Kidney (tissue), 11 donors: ENCODE measurements around the gene GPR78. TPM values are rescaled to one million over a fixed set of nuclear protein-coding genes. Genes with fewer than 3 reads are reported as not detected.
"Not testable (repeated sequence)": the region's sequence is repeated elsewhere in the genome, so short reads cannot be mapped to it uniquely, and the experiment has no call there.

Source experiments
- DNase-seq, 5 donors: peaks; one replicate each; pipeline ENCODE4 v3.0.0-alpha.2; 2013 to 2020
- FAIRE-seq: peaks from 2 replicates; lab custom pipeline; 2012; peaks lifted over from hg19 to GRCh38; lab: Jason Lieb, UNC
- H3K27ac ChIP-seq, 2 donors: one replicate each; pipeline ENCODE4 v1.7.0; 2013; ENCODE audit warnings: low read depth in 2 of 2, low read length in 2 of 2, inconsistent platforms in 1 of 2
- H3K27me3 ChIP-seq: one replicate; pipeline ENCODE4 v1.7.1; 2013; ENCODE audit warnings: low read length, inconsistent platforms; ENCODE audit not compliant: control insufficient read depth, insufficient read depth
- H3K36me3 ChIP-seq, 3 donors: one replicate each; pipeline versions ENCODE4 v1.7.0 to v1.7.1; 2013; ENCODE audit warnings: low read length in 3 of 3, control low read depth in 1 of 3, inconsistent platforms in 1 of 3; ENCODE audit not compliant: insufficient read depth in 3 of 3, control insufficient read depth in 2 of 3
- H3K4me1 ChIP-seq, 3 donors: one replicate each; pipeline versions ENCODE4 v1.7.0 to v1.7.1; 2013; ENCODE audit warnings: low read length in 3 of 3, inconsistent platforms in 1 of 3, low read depth in 1 of 3; ENCODE audit not compliant: control insufficient read depth in 2 of 3, insufficient read depth in 2 of 3
- H3K4me3 ChIP-seq, 3 donors: one replicate each; pipeline versions ENCODE4 v1.7.0 to v1.8.1; 2013; ENCODE audit warnings: low read length in 3 of 3, control low read depth in 1 of 3, inconsistent platforms in 1 of 3
- H3K9ac ChIP-seq, 3 donors: one replicate each; pipeline versions ENCODE4 v1.7.0 to v1.7.1; 2013; ENCODE audit warnings: low read length in 3 of 3, control low read depth in 1 of 3, inconsistent platforms in 1 of 3
- H3K9me3 ChIP-seq, 3 donors: one replicate each; pipeline versions ENCODE4 v1.7.0 to v1.7.1; 2013; ENCODE audit warnings: low read length in 3 of 3, control low read depth in 1 of 3, inconsistent platforms in 1 of 3; ENCODE audit not compliant: control insufficient read depth in 2 of 3, insufficient read depth in 1 of 3
- intact Hi-C: fragments of 100-400 bp; cut with DNase I; formaldehyde crosslinking; loops from one replicate; pipeline ENCODE4 v1.11.1; 2022
- polyA plus RNA-seq: library from polyadenylated mRNA; stranded (reverse); fragments of 350-450 nt; fragmentation: Illumina TruSeq; extraction: RNeasy Lipid Tissue Mini Kit (QIAGEN cat#74804); gene quantifications from one replicate; pipeline ENCODE4 v1.2.3, GENCODE V29; 2014; ENCODE audit warnings: low read depth, low replicate concordance; ENCODE audit not compliant: insufficient read depth
- total RNA-seq: library from RNA; stranded (reverse); fragmentation: NEBNext Ultra II Directional; extraction: Animal tissue kit (Norgen Biotek cat#: 25700); gene quantifications from one replicate; pipeline ENCODE4 v1.2.1, GENCODE V29; 2021
- donor health status: control.
- donor health status: control.
- donor health status: DM: yes; HTN: yes; CAD: no.
- donor health status: Normal renal cell carcinoma (clear cell type).

The GPR78 gene
- total and polyA plus RNA-seq, 2 donors from 2014 or later, result not detected

GRCh38 chr4:8634773-8635172 is 54.6 kb downstream of the GPR78 start:
- FAIRE-seq, result not testable (repeated sequence)
- H3K27me3 ChIP-seq, result peaks cover 11% of the 10 kb centered on the region

DNA sequence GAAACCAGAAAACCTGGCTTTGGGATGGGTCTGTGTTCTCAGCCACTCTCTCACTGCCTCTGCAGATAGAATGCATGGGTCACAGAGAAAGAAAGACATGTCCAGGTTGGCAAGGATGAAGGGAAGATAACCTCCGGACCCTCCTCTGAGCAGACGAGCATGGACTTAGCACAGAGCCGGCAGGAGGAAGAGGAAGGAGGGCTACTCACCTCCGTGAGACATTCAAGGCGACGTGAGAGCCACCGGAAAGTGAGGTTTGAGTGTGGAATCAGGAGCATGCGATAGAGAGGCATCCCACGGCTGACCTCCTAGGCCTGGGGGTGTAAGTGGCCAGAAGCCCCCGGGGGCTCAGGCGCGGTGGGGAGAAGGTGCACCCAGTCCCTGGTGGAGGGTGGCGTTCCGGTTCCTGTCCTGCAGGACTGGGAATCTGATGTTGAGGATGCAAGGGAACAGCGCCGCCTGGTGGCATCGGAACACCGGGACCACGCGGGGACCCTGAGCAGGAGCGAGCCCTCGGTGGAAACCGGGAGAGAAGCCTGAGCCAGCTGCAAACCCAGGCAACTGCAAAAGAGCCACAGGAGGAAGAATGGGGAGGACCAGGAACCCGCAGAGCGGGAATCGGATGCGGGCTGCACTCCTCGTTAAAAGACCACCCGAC is 55.8 kb downstream of the GPR78 start:
- peaks cover 11% of the 10 kb centered on the region for H3K27me3 ChIP-seq
- H3K4me1 ChIP-seq, intact Hi-C loops, H3K4me3 ChIP-seq, H3K36me3 ChIP-seq, DNase-seq, H3K27ac ChIP-seq, H3K9ac ChIP-seq, H3K9me3 ChIP-seq, FAIRE-seq: not testable (repeated sequence)

More at GRCh38 chr4:8634773-8635172, 54.6 kb downstream of the GPR78 start:
- H3K36me3 ChIP-seq, H3K9ac ChIP-seq, H3K27ac ChIP-seq, H3K4me1 ChIP-seq, intact Hi-C loops, H3K9me3 ChIP-seq, H3K4me3 ChIP-seq, DNase-seq: not testable (repeated sequence)

Other genes with a start within 250 kb of the GPR78 start
- gene ACOX3, start 139.7 kb upstream of the GPR78 start, total RNA-seq, result 21.7 TPM
- 10.1 TPM for gene ACOX3, start 139.7 kb upstream of the GPR78 start, polyA plus RNA-seq
- gene TRMT44, start 139.6 kb upstream of the GPR78 start, total RNA-seq, result 20.1 TPM
- gene TRMT44, start 139.6 kb upstream of the GPR78 start, polyA plus RNA-seq, result 5.1 TPM
- gene CPZ, start 12.4 kb downstream of the GPR78 start, total RNA-seq, result 2.6 TPM
- 1.2 TPM for gene CPZ, start 12.4 kb downstream of the GPR78 start, polyA plus RNA-seq